Measurements from ENCODE around the gene SCFD2. TPM values are rescaled to one million over a fixed set of nuclear protein-coding genes. Genes with fewer than 3 reads are reported as not detected.

The SCFD2 gene
- total RNA-seq, 2 donors from 2014 or later: 20.3 to 27.4 TPM

DNA sequence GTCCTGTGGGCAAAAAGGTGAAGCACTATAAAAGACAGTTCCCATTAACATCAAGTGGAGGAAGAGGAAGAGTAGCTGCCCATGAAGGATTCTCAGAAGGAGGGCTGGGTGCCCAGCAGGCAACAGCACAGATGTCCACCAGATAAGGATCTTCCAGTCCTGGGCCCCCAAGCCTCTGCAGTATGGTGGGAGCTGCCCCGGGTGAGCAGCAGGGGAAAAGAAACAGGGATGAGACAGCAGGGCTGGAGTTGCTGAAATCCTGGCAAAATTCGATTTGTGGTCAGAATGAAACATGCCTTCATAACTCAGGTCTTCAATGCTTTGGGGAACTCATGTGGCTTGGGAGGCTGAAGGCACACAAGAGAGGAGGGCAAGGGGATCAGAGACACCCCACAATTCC lies 409.2 kb downstream of the SCFD2 start:
- no peak overlapping the region for H3K4me3 ChIP-seq
- H3K36me3 ChIP-seq: no peaks in the 10 kb centered on the region
- H3K9me3 ChIP-seq: no peaks in the 10 kb centered on the region
- ATAC-seq (ENCODE audit: insufficient number of reproducible peaks, low FRiP score, low read depth) (no peak), DNase-seq (ENCODE audit: low spot score) (no peak)
- H3K4me1 ChIP-seq (ENCODE audit: control insufficient read depth in 1 of 2, low read depth in 2 of 2): no peaks in the 10 kb centered on the region
- no peaks in the 10 kb centered on the region for H3K27me3 ChIP-seq (replicated peaks; ENCODE audit: insufficient read depth)
- no peak overlapping the region for H3K27ac ChIP-seq
- TF ChIP-seq, protein P1, sequence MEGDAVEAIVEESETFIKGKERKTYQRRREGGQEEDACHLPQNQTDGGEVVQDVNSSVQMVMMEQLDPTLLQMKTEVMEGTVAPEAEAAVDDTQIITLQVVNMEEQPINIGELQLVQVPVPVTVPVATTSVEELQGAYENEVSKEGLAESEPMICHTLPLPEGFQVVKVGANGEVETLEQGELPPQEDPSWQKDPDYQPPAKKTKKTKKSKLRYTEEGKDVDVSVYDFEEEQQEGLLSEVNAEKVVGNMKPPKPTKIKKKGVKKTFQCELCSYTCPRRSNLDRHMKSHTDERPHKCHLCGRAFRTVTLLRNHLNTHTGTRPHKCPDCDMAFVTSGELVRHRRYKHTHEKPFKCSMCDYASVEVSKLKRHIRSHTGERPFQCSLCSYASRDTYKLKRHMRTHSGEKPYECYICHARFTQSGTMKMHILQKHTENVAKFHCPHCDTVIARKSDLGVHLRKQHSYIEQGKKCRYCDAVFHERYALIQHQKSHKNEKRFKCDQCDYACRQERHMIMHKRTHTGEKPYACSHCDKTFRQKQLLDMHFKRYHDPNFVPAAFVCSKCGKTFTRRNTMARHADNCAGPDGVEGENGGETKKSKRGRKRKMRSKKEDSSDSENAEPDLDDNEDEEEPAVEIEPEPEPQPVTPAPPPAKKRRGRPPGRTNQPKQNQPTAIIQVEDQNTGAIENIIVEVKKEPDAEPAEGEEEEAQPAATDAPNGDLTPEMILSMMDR (IDR thresholded peaks at IDR 0.05): no peak

DNA sequence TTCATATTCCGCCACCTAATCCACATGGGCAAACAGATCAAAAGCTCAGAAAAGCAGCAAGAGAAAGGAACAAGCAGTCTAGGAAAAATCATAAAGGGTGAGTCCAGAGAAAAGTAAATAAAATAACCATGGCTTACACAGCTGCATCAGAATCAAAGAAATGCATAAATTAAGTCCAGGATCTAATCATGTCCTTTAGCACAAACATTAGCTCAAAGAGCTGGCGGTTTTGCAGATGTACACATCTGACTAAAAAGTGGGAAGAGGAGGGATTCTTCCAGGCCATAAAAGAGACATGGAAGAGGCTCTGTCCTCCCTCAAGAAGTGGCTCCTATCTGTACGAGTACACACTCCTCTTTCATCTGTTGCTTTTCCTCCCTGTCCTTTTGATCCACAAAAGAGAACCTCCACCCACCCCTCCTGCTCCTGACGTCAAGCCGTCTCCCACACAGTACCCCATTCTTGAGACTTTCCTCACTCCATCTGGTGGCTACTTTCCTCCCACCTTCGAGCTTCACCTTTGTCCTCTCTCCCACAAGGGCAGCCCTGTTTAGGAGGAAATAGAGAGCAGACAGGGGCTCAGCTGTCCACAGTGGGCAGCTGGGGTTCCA lies 411.2 kb downstream of the SCFD2 start:
- H3K27ac ChIP-seq: no peak overlapping the region

DNA sequence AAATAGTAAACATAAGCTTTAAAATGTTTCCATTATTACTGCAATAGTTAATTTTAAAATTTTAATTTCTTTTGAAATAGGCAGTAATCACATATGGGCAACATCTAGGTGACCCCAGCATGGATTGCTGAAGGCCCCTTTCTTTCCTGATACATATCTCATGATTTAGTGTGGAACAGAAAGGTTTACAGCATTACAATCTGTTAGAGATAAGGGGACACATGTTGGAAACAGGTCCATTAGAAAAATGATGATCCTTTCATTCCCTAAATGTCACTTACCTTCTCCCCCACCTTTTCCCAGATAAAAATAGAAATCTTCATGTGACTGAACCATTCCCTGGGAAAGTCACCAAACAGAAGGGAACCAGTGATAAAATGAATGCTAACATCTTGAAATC lies 413.3 kb downstream of the SCFD2 start:
- no peak overlapping the region for H3K27ac ChIP-seq
- H3K36me3 ChIP-seq: no peaks in the 10 kb centered on the region
- ATAC-seq (ENCODE audit: insufficient number of reproducible peaks, low FRiP score, low read depth): no peak
- no peaks in the 10 kb centered on the region for H3K9me3 ChIP-seq
- no peak for DNase-seq (ENCODE audit: low spot score)
- H3K27me3 ChIP-seq (replicated peaks; ENCODE audit: insufficient read depth): no peaks in the 10 kb centered on the region
- H3K4me1 ChIP-seq (ENCODE audit: control insufficient read depth in 1 of 2, low read depth in 2 of 2): no peaks in the 10 kb centered on the region
- no peak overlapping the region for H3K4me3 ChIP-seq
- TF ChIP-seq, protein P1 (IDR thresholded peaks at IDR 0.05): no peak

More for the DNA sequence above, 411.2 kb downstream of the SCFD2 start:
- DNase-seq (ENCODE audit: low spot score): no peak
- Histone ChIP-seq H3K27me3 (replicated peaks; ENCODE audit: insufficient read depth) (no peaks in the 10 kb centered on the region), H3K36me3 (no peaks in the 10 kb centered on the region), H3K4me1 (ENCODE audit: control insufficient read depth in 1 of 2, low read depth in 2 of 2) (no peaks in the 10 kb centered on the region), H3K4me3 (no peak overlapping the region), H3K9me3 (no peaks in the 10 kb centered on the region)
- no peak for ATAC-seq (ENCODE audit: insufficient number of reproducible peaks, low FRiP score, low read depth)
- TF ChIP-seq, protein P1 (IDR thresholded peaks at IDR 0.05): no peak

DNA sequence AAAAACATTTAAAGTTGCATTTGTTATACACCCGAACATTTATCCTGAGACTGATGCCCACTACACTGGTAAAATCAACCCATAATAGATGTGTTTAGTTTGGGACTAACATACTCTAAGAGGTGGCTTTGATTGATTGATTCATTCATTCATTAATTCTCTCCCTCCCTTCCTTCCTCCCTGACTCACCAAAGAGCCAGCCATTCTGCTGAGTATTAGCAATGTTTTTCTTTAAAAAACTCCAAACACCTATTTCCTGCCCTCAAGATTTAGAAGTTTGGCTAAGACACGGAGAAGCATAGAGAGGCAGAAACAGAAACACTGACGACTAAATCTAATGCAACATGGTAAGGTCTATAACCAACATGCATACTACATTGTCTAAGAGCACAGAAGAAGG lies 414.8 kb downstream of the SCFD2 start:
- Histone ChIP-seq H3K4me3 (no peak overlapping the region), H3K9me3 (no peaks in the 10 kb centered on the region), H3K36me3 (no peaks in the 10 kb centered on the region), H3K27me3 (replicated peaks; ENCODE audit: insufficient read depth) (no peaks in the 10 kb centered on the region), H3K27ac (no peak overlapping the region), H3K4me1 (ENCODE audit: control insufficient read depth in 1 of 2, low read depth in 2 of 2) (no peaks in the 10 kb centered on the region)
- TF ChIP-seq, protein P1 (IDR thresholded peaks at IDR 0.05): no peak
- DNase-seq (ENCODE audit: low spot score) (no peak), ATAC-seq (ENCODE audit: insufficient number of reproducible peaks, low FRiP score, low read depth) (no peak)

DNA sequence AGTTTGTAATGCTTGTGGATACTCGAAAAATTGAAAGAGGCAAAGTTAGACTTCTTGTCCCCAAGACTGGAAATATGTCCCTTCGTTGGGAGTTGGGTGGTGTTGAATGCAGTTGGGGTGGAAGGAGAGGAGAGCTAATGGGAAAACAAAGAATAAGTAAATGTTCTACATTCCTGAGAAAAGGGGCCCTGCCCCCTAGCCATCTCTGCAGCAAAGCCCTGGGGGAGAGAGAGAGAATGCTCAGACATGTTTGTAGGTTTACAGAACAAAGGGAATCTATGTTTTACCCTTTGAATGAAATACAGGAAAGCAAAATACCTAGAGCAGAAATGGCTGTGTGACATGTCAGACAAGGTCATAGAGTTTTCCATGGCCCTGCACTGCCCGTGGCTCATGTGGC lies 415.6 kb downstream of the SCFD2 start:
- no peak overlapping the region for H3K27ac ChIP-seq
- ATAC-seq (ENCODE audit: insufficient number of reproducible peaks, low FRiP score, low read depth) (no peak), DNase-seq (ENCODE audit: low spot score) (no peak)

More for the DNA sequence above, 415.6 kb downstream of the SCFD2 start:
- H3K36me3 ChIP-seq: no peaks in the 10 kb centered on the region
- no peaks in the 10 kb centered on the region for H3K9me3 ChIP-seq
- TF ChIP-seq, protein P1 (IDR thresholded peaks at IDR 0.05): no peak
- H3K27me3 ChIP-seq (replicated peaks; ENCODE audit: insufficient read depth): no peaks in the 10 kb centered on the region
- H3K4me1 ChIP-seq (ENCODE audit: control insufficient read depth in 1 of 2, low read depth in 2 of 2): no peaks in the 10 kb centered on the region
- H3K4me3 ChIP-seq: no peak overlapping the region
